Measurements from ENCODE around the gene CD19.
"Not testable (repeated sequence)": the region's sequence is repeated elsewhere in the genome, so short reads cannot be mapped to it uniquely, and the experiment has no call there.

Gene CD19

GRCh38 chr16:28910086-28911031 lies 21.4 kb upstream of the CD19 start:
- no peak for DNase-seq

- no peak for DNase-seq
These were observed 19.2 kb upstream of the CD19 start for GRCh38 chr16:28912558-28912957.

- no peak for DNase-seq
These were observed 17.6 kb upstream of the CD19 start for GRCh38 chr16:28913946-28914724.

- DNase-seq, result no peak
These were observed 16.6 kb upstream of the CD19 start for GRCh38 chr16:28915181-28915580.

- no peak for DNase-seq
These were observed 14.7 kb upstream of the CD19 start for GRCh38 chr16:28917095-28917494.

- DNase-seq, result no peak
These were observed 13.1 kb upstream of the CD19 start for GRCh38 chr16:28918698-28919097.

GRCh38 chr16:28923231-28923587 lies 8.6 kb upstream of the CD19 start:
- no peak for DNase-seq

- no peak for DNase-seq
These were observed 7.9 kb upstream of the CD19 start for GRCh38 chr16:28923652-28924398.

- no peak for DNase-seq
These were observed 7.4 kb upstream of the CD19 start for GRCh38 chr16:28924399-28924761.

GRCh38 chr16:28924762-28925385 lies 6.9 kb upstream of the CD19 start, which contains the start of gene RABEP2:
Gene RABEP2 (minus strand): TSS chr16:28925238. CDS start chr16:28925163, 75 bp downstream.
- peak; percentile 97 for DNase-seq

- peak; percentile 81 for DNase-seq
These were observed 6.2 kb upstream of the CD19 start for GRCh38 chr16:28925386-28926228.

GRCh38 chr16:28926284-28926683 lies 5.5 kb upstream of the CD19 start:
- not testable (repeated sequence) for DNase-seq

- no peak for DNase-seq
These were observed 4.0 kb upstream of the CD19 start for GRCh38 chr16:28927815-28928214.

GRCh38 chr16:28930203-28930602 lies 1.6 kb upstream of the CD19 start:
- no peak for DNase-seq

GRCh38 chr16:28930652-28931051 lies 1.1 kb upstream of the CD19 start:
- no peak for DNase-seq

GRCh38 chr16:28932339-28933141 lies 769 bp downstream of the CD19 start:
- DNase-seq, result no peak

GRCh38 chr16:28933171-28933570 lies 1.4 kb downstream of the CD19 start:
- DNase-seq, result no peak

- DNase-seq, result no peak
These were observed 3.6 kb downstream of the CD19 start for GRCh38 chr16:28935346-28935745.

- DNase-seq, result peak; percentile 83
These were observed 4.4 kb downstream of the CD19 start for GRCh38 chr16:28935924-28936783.

- no peak for DNase-seq
These were observed 5.0 kb downstream of the CD19 start for GRCh38 chr16:28936784-28937155.
